ENCODE measurements around the gene SLC16A5.
"Not testable (repeated sequence)": the region's sequence is repeated elsewhere in the genome, so short reads cannot be mapped to it uniquely, and the experiment has no call there.

The SLC16A5 gene

DNA sequence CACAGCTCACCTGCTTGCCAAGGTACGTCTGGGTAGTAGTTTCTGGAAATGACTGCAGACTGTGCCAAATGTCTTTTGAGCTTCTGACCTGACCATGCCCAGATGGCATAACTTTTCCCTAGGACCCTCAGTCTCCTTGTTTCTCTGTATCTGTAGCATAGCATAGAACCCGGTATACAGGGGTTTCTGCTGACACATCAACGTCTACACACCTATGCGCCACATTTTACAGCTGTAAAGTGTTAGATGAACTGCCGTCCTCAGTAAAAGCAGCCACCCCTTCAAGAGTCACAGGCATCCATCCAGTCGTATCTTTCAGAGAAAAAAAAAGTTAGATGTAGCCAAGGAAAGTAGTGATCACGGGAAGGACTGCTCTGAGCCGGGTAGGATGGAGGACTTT is 23.3 kb upstream of the SLC16A5 start:
- no peak for DNase-seq

DNA sequence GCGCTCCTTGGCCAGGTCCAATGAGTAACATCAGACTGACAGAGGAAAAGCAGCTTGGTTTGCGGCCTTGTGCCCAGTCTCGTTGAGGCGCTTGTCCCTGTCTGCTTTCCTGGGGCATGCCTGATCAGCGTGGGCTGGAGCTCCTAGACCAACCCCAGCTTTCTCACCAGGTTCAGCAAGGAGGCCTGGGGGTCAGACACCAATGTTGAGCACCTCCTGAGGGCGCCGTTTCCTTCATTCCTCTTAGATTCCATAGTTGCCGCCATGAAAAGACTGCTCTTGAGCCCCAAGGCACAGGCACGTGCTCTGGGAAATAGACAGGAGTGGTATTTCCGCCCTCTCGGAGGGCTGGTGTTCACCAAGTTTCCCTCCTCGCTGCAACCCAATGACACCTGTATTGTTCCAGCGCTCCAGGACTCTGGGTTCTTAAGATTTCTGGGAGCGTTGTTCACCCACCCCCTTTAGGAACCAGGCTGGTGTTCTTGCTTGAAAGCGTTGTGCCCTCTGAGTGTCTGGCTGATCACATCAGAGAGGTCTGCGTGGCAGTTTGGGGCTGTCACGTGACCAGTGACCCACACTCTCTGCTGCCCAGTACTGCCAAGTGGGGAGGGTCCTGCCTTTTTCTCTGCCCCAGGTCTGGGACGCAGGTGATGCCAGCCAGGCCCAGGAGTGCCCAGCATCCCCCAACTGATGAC is 22.7 kb upstream of the SLC16A5 start:
- no peak for DNase-seq

DNA sequence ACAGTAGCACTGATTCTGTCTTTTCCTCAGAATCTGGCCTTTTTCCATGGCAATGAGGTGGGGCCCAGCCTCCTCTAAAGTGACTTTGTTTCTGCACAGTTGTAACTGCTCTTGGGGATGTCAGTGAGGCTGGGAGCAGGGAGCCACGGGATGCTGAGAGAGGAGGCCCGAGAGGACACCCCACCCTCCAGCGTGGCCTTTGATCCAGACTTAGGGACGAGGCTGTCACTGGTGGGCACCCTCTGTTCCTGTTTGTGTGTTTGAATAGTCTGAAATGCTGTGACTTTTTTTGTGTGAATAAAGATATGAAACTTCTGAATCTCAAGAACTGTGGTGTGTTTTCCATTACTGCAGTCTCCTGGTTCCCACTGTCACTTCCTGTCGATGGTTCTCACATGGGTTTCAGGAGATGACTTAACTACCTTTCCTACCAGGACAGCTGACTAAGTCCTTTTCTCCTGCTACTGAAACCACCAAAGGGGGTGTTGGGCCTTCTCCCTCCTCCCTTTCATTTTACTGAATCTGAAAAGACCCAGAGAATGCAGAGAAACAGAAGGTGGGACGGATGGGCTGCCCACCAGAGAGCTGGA is 22.1 kb upstream of the SLC16A5 start:
- DNase-seq: peak; percentile 38 to 55 (median 43)

DNA sequence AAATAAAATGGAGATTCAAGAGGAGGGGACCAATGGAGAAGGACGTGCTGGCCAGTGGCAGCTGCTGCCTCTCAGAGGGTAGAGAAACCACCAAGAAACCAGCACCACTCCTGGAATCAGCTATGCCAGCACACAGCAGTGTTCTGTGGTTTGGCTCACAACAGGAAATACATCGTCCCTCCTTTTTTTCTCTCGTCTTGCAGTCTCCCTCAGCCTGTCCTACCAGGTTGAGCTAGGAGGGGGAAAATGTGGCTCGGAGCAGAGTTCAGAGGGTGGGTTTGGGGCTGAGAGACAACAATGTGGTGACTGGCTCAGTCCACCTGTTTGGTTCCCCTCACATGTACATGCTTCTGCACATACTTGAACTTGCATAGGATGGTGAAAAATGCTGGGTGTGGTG is 19.9 kb upstream of the SLC16A5 start:
- no peak for DNase-seq

DNA sequence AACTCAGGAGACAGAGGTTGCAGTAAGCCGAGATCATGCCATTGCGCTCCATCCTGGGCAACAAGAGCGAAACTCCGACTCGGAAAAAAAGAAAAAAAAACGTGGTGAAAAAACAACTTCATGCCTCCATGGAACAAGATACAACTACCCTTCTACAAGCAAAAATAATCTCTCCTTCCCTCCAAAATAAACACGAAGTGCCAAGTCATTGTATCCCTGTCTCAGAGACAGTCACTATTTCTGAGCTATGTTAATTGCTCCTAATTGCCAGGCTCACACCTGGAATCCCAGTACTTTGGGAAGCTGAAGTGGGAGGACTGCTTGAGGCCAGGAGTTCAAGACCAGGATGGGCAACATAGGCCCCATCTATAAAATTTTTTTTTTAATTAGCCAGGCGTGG is 19.0 kb upstream of the SLC16A5 start:
- no peak for DNase-seq

DNA sequence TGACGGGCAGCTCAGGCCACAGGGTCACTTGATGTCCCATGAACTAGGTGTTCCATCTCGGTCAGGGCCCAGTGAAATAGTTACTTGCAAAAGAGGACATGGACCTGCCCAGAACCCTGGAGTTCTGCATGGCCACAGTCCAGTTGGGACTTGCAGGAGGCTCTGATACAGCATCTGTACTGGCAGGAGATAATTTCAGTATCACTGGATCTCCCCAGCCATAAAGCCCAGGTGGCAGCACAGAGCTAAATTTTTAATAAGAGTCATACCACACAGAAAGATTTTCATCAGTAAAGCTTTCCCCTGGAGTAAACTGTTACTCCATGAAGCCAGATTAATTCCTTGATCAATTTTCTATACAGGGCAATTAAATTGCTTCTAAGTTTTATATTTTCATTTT is 18.0 kb upstream of the SLC16A5 start:
- DNase-seq: peak; percentile 39 to 52 (median 42)

DNA sequence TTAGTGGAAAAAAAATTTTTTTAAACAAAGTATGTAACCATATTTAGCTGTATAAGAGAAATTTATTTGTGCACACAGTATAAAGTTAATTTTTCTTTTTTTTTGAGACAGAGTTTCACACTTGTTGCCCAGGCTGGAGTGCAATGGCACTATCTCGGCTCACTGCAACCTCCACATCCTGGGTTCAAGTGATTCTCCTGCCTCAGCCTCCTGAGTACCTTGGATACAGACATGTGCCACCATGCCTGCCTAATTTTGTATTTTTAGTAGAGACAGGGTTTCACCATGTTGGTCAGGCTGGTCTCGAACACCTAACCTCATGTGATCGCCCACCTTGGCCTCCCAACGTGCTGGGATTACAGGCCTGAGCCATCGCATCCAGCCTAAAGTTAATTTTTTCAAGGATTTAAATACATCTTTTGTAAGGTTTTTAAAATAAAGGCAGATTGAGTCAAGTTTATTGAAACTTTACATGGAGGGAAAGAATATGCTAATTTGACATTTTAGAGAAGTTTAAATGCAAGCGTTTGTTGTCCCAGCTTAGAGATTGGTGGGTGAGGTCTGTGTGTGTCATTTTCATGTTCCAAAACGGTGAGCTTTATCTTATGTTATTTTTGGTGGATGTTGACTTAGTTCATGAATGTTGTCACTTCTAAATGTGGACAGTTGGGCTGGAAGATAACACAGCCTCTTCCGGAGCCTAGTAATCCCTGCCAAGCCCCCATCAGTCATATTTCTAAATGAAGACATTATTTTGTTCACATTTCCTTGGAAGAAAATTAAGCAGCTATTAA is 16.1 kb upstream of the SLC16A5 start:
- DNase-seq: not testable (repeated sequence)

DNA sequence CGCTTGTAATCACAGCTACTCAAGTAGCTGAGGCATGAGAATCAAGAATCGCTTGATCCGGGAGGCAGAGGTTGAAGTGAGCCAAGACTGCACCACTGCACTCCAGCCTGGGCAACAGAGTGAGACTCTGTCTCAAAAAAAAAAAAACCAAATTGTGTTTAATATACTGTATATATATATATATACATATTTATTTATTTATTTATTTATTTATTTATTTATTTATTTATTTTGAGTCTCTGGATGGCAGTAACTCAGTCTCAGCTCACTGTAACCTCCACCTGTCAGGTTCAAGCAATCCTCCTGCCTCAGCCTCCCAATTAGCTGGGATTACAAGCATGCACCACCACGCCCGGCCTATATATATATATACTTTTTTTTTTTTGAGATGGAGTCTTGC is 14.8 kb upstream of the SLC16A5 start:
- not testable (repeated sequence) for DNase-seq

DNA sequence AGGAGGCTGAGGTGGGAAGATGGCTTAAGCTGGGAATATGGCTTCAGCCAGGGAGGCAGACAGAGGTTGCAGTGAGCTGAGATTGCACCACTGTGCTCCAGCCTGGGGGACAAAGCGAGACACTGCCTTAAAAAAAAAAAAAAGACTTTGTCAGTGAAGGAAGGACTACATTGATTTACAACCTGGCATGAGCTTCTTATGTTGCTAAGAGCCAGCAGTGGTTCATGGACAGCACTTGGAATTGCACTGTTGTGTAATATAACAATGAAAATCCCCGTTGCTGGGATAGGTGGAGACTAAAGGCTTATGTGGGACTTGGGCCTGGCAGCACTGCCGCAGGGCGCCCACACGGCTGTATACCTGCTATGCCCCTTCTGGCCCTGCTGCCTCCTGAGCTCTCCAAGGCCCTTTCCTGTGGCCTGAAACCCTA is 14.1 kb upstream of the SLC16A5 start:
- no peak for DNase-seq

DNA sequence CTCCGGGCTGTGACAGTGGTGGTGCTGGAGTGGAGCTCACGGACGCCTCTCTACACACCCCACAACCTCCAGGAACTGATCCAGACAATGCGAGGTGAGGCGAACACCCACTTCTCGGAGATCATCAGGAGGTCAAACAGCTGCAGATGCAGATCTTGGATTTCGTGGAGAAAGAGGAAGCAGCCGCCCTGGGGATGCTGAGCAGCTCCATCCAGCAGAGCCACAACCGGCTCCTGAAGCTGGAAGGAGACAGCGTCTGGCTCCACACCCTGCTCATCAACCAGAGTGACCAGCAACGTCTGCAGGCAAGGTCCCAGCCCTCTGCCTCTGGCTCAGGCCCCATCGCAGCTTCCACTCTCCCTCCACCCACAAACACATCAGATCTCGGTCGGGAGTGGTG is 13.2 kb upstream of the SLC16A5 start:
- peak in 1 of 3 donors; percentile 27 for DNase-seq

DNA sequence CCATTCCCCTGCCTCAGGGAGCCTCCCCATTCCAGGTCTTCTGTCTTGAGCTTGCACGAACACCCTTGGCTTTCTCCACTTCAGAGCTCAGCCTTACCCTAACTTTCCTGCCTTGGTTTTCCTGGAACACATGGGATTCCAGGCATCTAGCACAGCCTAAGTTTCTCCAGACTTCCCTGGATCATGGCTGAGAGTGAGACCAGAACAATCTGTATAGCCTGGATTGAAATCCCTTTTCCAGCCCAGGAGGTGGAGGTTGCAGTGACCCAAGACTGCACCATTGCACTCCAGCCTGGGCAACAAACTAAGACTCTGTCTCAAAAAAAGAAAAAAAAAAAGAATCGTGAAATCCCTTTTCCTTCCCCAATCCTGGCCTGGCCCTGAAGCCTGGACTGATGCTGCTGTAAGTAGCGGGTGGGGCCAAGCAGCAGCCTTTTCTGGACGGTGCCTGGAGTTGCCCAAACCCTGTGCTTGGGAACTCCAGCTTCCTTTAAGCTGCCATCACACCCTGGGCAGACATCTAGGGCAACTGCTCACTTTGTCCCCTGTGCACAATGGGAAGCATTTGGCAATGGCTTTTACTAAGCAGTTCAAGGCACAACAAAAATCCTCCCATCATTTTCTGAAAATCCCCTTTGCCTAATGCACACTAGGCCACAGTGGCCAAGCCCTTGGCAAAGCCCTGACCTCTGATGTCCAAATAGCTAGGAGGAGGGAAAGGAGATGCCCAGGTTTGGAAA is 12.0 kb upstream of the SLC16A5 start:
- DNase-seq: peak; percentile 86 to 92 (median 90)

DNA sequence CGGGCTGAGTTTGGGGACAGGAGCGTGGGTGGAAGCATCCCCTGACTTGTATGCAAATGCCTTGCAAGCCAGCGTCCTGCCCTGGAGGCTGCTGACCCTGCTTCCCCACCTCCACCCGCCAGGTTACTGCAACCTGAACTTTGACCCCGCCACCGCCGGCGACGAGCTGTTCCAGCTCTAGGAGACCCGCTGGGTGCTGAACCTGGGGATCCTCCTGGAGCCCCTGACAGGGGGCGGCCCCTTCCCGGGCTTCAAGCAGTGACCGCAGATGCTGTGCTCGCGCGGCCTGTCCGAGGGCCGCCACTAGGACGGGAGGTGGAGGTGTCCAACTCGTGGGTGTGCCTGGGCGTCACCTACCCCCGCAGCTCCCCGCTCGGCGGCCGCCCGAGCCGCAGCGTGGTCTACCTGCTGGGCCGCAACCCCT is 10.7 kb upstream of the SLC16A5 start:
- DNase-seq: no peak

DNA sequence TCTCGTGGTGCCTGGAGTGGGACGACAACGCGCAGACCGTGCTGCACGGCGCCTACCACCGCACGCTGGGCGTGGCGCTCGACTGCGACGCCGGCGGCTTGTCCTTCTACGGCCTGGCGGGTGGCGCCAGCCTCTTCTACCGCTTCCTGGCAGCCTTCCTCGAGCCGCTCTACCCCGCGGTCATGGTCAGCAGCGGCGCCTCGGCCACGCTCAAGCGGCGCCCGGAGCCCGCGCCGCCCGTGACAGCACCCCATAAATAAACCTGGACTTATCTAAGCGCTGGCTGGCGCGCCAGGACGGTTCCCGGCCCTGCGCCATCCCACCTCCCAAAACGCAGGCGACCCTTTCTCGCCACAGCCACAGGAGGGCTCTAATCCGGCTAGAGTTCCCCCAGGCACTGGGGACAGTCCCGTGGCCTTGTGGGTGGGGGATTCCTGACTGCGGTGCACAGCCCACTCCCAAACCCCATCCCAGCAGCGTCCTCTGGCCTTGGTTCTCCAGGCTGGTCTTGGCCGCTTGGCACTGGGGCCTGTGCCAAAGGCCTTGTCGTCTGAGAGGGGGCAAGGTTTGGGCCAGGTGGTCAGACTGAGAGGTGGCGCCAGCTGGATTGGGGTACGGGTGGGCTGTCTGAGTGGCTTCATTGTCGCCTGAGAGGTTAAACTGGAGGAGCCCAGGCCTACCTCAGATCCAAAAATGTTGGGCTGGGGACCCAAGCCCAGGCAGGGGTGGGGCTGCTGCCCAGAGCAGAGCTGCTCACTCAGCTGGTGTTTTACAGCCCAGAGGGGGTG is 10.1 kb upstream of the SLC16A5 start:
- DNase-seq: peak; percentile 66 to 83 (median 77)

DNA sequence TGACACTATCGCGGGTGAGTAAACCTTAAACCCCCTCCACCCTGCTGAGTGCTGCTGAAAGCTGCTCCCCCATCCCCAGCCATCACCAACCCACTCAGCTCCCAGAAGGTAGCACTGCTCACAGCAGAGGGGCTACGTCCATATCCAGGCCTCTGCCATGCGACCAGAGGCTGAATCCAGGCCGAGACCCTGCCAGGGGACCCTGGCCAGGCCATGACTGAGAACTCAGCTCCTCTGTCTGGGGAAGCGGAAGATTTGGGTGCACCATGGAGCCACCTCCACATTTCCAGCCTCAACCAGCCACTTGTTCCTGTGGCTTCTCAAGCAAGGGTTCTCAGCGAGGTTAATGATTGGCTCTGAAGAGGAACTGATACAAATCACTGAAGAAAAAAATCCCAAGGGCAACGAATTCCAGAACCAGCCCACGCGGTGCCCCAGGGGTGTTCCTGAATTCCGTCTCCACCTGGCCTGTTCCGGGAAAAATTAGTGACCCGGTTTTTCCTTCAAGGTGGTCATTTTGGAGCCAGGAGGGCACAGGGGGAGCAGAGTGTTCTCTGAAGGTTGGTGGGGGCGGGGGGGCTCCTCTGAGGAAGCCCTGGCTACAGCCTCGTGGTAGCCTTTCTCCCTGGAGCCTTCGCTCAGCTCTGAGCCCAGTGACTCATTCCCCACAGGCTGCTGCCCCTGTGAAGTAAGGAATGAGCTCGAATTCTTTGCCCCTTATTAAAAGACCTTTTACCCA is 9.3 kb upstream of the SLC16A5 start:
- DNase-seq: peak; percentile 71 to 79 (median 71)

DNA sequence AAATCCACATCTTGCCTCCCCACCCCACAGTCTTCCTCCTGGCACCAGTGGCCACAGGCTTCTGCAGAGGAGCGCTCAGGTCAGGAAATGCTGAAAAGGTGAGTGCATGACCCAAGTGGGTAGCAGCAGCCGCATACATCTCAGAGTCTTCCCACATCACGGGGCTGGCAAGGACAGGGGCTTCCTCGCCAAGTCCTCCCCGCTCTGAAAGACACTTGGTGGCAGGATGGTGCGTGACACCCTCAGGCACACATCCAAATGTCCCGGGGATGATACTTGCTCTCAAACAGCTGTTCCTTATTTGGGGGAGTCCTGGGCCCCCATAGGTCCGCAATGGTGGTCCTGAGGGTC is 8.8 kb upstream of the SLC16A5 start:
- DNase-seq: no peak

DNA sequence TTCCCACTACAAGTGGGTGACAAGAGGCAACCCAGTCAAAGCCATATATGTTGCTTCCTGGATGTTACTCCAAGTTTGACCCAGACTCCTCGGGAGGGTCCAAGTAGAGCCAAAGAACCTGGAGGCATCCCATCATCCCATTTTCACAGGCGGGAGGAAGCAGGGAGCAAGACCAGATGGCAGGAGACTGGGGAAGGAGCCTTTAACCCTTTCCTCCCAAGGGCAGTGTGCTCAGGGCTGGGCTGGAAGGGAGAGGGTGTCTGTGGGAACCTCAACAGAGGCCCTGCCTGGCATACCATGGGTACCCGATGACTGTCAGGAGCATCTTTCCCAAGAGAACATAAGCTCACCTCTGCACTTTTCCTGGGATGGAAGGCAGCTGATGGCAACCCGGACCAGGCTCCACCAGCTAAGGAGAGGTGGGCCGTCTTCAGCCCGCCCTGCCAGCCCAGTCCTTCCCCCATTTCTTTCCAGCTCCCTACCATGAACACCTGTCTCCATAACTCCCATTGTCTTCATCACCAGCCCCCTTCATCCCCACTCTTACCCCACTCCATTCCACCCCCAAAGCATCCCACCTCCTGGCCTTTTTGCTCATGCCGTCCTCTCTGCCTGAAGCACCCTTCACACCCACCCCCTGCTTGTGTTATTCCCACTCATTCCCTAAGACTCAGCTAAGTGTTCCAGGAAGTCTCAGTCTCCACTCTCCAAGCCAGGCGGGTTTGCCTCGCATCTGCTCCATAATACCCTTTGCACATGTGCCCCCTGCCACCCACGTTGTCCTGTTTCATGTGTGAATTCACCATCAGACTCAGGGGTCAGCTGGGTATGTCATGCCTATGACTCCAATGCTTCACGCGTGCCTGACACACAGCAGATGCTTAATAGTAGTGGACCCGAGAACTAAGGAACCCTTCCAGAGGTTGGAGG is 5.9 kb upstream of the SLC16A5 start:
- DNase-seq: no peak

DNA sequence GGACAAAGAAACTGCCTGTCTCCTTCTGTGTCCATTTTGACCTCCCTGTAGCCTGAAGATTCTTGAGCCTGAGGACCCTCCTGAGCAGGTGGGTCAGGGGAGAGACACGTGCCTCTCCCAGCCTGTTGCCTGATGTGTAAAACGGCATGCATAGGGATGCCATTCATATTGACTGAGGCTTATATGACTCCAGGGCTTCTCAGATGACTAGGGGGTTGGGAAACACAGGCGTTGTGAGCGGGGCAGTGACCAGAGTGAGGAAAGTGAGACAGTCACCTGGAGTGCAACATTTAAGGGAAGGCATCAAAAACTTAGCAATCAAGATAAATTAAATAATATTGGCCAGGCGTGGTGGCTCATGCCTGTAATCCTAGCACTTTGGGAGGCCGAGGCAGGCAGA is 5.1 kb upstream of the SLC16A5 start:
- DNase-seq: no peak

DNA sequence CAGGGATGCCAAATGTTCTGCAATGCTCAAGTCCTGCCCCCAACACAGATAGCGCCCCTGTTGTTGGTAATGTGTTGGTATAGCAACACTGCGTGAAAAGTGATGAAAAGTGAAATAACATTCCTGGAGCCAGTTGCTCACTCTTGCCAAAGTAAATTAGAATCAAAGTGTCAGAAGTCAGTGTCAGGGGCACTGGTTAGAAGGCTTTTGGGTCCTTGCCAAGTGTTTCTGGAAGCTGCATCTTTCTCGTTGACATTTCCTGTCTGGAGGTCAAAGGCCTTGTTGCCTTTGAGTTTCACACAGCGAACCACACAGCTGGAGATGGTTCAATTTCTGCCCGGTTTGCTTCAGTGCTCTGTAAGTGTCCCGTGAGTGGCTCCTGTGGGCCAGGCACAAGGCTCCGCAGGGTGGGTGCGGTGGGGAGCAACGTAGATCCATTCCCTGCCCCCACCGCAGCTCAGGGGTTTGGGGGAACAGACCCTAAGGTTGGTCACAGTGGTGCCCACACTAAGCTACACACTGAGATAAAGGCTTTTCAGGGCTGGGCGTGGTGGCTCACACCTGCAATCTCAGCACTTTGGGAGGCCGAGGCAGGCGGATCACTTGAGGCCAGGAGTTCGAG is 3.6 kb upstream of the SLC16A5 start:
- DNase-seq: no peak

DNA sequence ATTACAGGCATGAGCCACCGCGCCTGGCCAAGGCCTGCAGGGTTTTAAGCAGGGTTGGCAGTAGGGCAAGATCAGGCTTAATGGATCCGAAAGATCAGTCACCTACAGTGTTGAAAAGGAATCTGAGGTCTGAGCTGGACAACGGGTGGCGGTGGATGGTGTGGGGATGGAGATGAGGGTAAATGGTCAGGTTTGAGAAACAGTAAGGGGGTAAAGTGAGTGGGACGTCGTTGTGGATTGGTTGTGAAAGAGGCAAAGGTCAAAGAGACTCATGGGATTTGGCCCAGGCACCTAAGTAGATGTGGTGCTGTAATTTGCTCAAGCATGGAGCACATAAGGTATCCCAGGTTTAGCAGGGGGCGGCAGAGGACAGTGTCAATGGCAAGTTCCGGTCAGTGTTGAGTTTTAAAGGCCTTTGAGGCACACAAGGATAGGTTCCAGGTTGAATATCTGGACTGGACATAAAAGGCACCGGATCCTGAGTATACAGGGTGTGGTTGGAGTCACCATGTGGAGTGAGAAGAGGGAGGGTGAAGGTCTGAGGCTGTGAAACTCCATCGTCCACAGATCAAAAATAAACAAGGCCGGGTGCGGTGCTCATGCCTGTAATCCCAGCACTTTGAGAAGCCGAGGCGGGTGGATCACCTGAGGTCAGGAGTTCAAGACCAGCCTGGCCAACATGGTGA is 1.1 kb upstream of the SLC16A5 start:
- no peak for DNase-seq

DNA sequence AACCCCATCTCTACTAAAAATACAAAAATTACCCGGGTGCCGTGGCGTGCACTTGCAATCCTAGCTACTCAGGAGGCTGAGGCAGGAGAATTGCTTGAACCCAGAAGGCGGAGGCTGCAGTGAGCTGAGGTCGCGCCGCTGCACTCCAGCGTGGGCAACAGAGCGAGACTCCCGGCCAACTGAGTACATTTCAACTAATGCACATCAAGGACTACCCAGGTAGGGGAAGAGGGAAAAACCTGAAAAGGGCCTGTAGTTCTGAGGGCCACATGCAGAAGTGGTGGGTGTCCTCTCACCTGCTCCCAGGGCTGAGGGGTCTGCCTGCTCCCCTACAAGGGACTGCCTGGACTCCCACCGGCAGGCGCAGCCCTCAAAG is 584 bp upstream of the SLC16A5 start:
- no peak for DNase-seq
